Fibroblast of skin of right quadriceps (primary cell): ENCODE results near the gene TCF25.
"Not testable (repeated sequence)": the region's sequence is repeated elsewhere in the genome, so short reads cannot be mapped to it uniquely, and the experiment has no call there.

ENCODE experiments used
- DNase-seq: peaks from one replicate; pipeline ENCODE4 v3.0.0-alpha.2; 2013

Gene TCF25

GRCh38 chr16:89921702-89922476 is 48.5 kb downstream of the TCF25 start:
- DNase-seq = peak; percentile 93

- DNase-seq = peak; percentile 93
Observed at GRCh38 chr16:89922477-89922883, 49.1 kb downstream of the TCF25 start.

DNA sequence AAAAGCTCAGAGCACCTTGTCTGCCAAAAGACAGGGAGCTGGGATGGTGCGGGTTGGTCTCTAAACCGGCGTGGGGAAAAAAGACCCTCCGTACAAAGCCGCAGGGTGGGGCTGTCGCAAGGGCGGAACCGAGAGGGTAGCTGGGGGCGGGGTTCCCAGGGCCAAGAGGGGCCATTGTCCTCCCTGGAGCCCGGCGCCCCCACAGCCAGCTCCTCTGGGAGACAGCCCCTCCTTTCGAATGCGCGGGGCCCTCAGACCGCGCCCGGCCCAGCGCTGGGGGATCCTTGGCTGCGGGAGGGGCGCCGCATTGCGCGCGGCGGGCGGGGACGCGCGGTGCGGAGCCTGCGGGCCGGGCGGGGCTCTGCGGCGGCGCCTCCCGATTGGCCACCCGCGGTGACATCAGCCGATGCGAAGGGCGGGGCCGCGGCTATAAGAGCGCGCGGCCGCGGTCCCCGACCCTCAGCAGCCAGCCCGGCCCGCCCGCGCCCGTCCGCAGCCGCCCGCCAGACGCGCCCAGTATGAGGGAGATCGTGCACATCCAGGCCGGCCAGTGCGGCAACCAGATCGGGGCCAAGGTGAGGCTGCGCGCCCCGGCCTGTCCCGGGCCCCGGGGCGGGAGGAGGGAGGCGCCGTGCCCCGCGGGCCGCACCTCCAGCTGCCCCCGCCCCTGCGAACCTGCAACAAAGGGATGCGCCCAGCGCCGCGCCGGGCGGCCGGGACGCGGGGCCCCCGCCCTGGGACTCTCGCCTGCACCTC is 49.7 kb downstream of the TCF25 start, which contains the start of gene TUBB3:
TUBB3 (plus strand) TSS at position 459 of the 756 bp plus-strand sequence; CDS start at position 519, 60 bp downstream.
- DNase-seq = peak; percentile 86

- DNase-seq = no peak
Observed at GRCh38 chr16:89923640-89924296, 50.4 kb downstream of the TCF25 start.

DNA sequence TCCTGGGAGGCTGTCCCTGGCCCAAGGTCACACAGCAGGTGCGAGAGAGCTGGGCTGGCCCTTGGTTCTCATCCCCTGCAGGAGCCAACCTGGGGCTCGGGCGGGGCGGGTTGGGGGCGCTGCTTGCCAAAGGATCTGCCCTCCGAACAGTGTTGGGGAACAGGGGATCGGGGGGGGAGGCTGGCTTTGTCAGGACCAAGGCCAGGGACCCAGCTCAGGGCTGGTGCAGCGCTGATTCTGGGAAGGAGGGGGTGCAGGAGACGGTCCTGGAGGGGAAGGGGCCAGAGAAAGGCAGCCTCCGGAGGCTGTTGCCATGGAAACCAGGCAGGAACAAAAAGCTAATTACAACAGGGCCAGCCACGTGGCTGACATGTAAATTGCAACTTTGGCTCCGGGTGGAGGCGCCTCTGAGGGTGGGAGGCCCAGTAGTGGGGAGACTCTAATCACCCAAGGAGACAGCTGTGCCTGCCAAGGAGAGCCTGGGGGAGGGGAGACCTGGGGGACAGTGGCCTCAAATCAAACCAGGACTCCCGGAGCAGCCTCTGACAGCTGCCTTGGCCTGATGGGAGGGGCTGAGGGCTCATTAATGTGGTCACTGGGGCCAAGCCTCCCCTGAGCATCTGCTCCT is 51.0 kb downstream of the TCF25 start:
- DNase-seq = peak; percentile 61

DNA sequence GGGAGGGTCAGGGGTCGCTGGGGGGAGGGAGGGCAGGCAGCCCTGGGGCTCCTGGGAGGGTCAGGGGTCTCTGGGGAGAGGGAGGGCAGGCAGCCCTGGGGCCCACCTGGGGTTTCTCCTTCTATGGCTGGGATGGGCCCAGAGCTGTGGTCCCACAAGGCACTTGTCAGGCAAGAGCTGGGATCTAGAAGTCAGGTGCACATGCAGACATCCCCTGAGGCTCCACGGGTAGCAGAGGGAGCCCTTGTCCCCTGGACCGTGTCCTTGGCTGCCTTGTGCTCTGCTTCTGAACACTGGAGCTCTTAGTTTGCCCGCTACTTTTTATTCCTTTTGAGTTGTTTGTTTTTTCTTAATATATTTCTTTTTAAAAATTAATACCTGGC is 51.5 kb downstream of the TCF25 start:
- no peak for DNase-seq

- peak; percentile 31 for DNase-seq
Observed at GRCh38 chr16:89925596-89926079, 52.2 kb downstream of the TCF25 start.

DNA sequence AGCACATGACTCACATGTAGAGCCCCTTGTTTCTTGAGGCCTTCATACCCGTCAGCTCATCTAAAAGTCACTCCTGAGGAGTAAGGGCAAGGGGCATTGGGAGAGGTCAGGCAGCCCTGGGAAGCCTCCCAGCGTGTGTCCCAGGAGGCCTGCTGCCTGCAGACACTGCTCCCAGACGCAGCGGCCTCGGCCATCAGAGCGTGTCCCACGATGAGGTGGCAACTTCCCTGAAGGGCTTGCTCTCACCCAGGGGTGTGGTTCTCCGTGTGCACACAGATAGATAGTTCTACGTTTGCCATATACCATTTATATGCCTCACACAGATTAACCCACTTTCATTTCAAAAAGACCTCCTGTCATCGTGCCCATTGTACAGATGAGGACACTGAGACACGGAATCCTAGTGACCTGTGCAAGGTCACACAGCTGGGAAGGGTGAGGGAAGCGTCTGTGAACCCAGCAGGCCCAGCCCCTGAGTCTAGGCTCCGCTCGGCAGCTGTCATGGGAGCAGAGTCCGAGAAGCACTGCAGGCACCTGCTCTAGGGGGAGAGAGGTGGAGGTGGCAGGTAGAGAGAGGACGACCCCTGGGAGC is 58.0 kb downstream of the TCF25 start:
- DNase-seq = no peak

DNA sequence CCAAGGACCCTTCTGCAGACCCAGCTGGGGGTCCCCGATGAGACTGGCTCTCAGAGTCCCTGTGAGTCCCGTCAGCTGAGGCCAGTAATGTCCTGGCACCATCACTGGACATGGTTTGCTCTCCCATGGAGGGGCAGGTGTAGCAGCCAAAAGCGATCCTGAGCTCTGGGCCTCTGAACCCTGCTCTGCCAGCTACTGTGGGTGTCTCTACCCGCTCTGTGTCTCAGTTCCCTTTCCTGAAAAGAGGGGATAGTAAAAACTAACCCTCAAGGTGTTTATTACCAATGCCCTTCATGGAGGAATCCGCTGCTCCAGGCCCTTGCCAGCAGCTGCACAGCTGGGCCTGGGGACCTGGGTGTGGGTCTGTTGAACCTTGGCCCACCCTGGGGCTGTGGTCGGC is 58.6 kb downstream of the TCF25 start:
- no peak for DNase-seq

- not testable (repeated sequence) for DNase-seq
Observed at GRCh38 chr16:89934019-89934418, 60.6 kb downstream of the TCF25 start.

GRCh38 chr16:89934611-89935553 is 61.5 kb downstream of the TCF25 start:
- DNase-seq = no peak

- not testable (repeated sequence) for DNase-seq
Observed at GRCh38 chr16:89935620-89936019, 62.2 kb downstream of the TCF25 start.

GRCh38 chr16:89936034-89936433 is 62.6 kb downstream of the TCF25 start:
- no peak for DNase-seq

GRCh38 chr16:89936508-89936907 is 63.1 kb downstream of the TCF25 start:
- no peak for DNase-seq

- DNase-seq = no peak
Observed at GRCh38 chr16:89936981-89937380, 63.6 kb downstream of the TCF25 start.

GRCh38 chr16:89938175-89938885 is 64.9 kb downstream of the TCF25 start:
- DNase-seq = no peak

- no peak for DNase-seq
Observed at GRCh38 chr16:89944773-89945172, 71.4 kb downstream of the TCF25 start.

DNA sequence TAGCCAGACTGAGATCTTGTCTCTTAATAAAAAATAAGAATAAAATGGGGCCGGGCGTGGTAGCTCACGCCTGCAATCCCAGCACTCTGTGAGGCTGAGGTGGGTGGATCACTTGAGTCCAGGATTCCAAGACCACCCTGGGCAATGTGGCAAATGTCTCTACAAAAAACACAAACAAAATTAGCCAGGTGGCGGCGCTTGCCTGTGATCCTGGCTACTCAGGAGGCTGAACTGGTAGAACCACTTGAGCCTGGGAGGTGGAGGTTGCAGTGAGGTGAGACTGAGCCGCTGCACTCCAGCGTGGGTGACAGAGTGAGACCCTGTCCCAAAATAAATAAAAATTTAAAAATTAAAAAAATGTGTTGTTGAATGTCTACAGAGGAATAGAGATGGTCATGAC is 72.3 kb downstream of the TCF25 start:
- no peak for DNase-seq

GRCh38 chr16:89946515-89946914 is 73.1 kb downstream of the TCF25 start:
- DNase-seq = no peak

DNA sequence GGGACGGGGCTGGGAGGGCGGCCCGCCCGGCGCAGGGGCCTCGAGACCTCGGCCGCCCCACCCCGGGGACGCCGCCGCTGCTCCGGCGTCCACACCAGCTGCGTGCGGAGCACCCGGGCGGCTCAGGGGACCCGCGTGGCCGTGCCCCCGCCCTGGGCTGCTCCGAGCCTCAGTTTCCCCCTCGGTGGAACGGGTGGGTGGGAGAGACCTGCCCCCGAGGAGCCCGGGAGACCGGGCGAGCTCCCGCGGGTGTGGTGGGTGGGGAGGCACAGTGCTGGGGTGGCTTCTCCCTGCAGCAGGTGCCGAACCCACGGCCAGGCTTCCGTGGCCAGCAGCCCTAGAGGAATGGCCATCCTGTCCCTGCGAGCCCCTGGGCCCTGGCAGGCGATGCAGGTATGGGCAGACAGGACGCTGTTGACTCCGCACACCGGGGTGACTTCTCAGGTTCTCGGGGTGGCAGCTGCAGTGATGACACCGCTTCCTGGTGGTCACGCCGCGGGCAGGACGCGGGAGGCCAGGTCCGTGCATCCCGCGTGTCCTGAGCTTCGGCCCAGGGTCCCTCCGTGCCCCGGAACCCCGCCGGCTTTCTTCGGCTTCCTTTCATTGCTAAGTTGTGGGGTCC is 75.8 kb downstream of the TCF25 start:
- DNase-seq = no peak
